ENCODE data around the gene HOXA2. TPM values are rescaled to one million over a fixed set of nuclear protein-coding genes. Genes with fewer than 3 reads are reported as not detected.

HOXA2 gene
- total RNA-seq, 1 donor from 2014 or later = not detected

DNA sequence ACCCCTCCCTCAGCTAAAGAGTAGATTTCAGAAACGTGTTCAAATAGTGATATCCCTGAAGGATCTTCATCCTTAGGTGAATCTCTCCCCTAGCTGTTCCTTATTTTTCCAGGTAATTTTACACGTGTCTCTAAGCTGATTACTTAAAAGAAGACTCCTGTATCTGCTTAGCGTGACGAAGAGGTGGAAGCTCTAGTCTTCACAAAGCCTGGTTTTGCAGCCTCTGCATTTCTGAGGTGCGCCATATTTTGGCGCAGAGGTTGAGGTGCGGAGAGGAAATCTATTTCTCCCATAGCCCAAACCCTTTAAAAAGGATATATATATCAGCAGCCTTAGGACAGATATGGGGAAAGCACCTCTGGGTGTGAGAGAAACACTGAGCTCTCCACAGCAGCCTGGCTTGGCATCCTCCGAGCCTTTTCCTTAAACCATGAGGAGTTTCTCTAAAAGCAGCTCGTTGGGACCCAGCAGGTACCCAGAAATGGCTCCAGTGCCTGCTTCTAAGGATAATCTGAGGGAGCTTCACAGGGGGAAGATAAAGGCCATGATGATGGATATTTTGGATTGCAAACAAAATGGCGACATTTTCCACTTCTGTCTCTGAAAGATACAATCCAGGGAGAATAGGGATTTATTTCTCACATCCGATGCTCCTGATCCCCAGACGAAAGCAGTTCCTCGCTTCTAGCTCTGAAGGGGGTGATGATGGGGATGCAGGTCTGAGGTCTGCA is 3.0 kb upstream of the HOXA2 start:
- no peak for DNase-seq
- intact Hi-C loops (cut with micrococcal nuclease) = no loop called here
- H3K36me3 Mint-ChIP-seq (ENCODE audit: low read depth) = peaks cover 2% of the 10 kb centered on the region
- H3K4me3 Mint-ChIP-seq = no peak overlapping the region
- H3K4me1 Mint-ChIP-seq = peaks cover 4% of the 10 kb centered on the region
- H3K27me3 Mint-ChIP-seq = peaks cover 53% of the 10 kb centered on the region
- H3K9me3 Mint-ChIP-seq = no peaks in the 10 kb centered on the region
- no peak overlapping the region for H3K27ac Mint-ChIP-seq

- DNase-seq = no peak
- Mint-ChIP-seq H3K27ac (no peak overlapping the region), H3K4me1 (peaks cover 4% of the 10 kb centered on the region), H3K27me3 (peaks cover 62% of the 10 kb centered on the region), H3K4me3 (no peak overlapping the region), H3K36me3 (ENCODE audit: low read depth) (peaks cover 4% of the 10 kb centered on the region), H3K9me3 (no peaks in the 10 kb centered on the region)
- intact Hi-C loops (cut with micrococcal nuclease) = no loop called here
These were observed 2.0 kb upstream of the HOXA2 start for GRCh38 chr7:27104341-27105058.

- Mint-ChIP-seq H3K9me3 (no peaks in the 10 kb centered on the region), H3K27ac (no peak overlapping the region), H3K4me3 (no peak overlapping the region), H3K36me3 (ENCODE audit: low read depth) (peaks cover 6% of the 10 kb centered on the region), H3K27me3 (peaks cover 71% of the 10 kb centered on the region), H3K4me1 (peaks cover 4% of the 10 kb centered on the region)
- intact Hi-C loops (cut with micrococcal nuclease) = no loop called here
- no peak for DNase-seq
These were observed 1.2 kb upstream of the HOXA2 start for GRCh38 chr7:27103489-27104226.

DNA sequence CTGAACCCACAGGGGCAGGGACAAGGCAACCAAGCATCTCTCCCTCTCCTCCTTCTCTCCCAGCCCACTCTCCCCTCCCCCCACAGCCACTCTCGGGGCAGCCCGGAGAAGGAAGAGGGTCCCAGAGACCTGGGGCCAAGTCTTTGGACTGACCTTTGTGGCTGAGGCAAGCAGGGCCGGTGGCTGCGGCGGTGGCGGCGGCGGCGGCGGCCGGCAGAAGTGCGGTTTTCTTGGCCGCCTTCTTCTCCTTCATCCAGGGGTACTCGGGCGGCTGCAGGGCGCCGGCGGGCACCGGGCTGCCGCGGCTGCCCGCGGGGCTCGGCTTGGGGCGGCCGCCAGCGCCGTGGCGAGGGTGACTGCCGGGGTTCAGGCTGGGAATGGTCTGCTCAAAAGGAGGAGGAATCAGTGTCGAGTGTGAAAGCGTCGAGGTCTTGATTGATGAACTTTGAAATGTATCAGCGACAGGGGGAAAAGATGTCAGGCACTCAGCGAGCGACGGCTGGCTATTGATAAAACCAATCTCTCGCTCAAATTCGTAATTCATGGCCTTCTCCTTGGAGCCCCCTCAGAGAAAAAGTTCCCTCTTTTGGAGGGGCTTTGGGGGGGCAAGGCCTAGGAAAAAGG is 414 bp downstream of the HOXA2 start:
- H3K27me3 Mint-ChIP-seq = peaks cover 85% of the 10 kb centered on the region
- intact Hi-C loops (cut with micrococcal nuclease) = no loop called here
- H3K4me3 Mint-ChIP-seq = no peak overlapping the region
- no peak overlapping the region for H3K27ac Mint-ChIP-seq
- H3K36me3 Mint-ChIP-seq (ENCODE audit: low read depth) = peaks cover 10% of the 10 kb centered on the region
- H3K9me3 Mint-ChIP-seq = peaks cover 3% of the 10 kb centered on the region
- DNase-seq = no peak
- H3K4me1 Mint-ChIP-seq = peaks cover 12% of the 10 kb centered on the region

- DNase-seq = no peak
- peaks cover 4% of the 10 kb centered on the region for H3K9me3 Mint-ChIP-seq
- no peak overlapping the region for H3K4me3 Mint-ChIP-seq
- intact Hi-C loops (cut with micrococcal nuclease) = no loop called here
- peaks cover 89% of the 10 kb centered on the region for H3K27me3 Mint-ChIP-seq
- H3K27ac Mint-ChIP-seq = no peak overlapping the region
- peaks cover 13% of the 10 kb centered on the region for H3K4me1 Mint-ChIP-seq
- peaks cover 10% of the 10 kb centered on the region for H3K36me3 Mint-ChIP-seq (ENCODE audit: low read depth)
These were observed 1.1 kb downstream of the HOXA2 start for GRCh38 chr7:27101171-27101956.

DNA sequence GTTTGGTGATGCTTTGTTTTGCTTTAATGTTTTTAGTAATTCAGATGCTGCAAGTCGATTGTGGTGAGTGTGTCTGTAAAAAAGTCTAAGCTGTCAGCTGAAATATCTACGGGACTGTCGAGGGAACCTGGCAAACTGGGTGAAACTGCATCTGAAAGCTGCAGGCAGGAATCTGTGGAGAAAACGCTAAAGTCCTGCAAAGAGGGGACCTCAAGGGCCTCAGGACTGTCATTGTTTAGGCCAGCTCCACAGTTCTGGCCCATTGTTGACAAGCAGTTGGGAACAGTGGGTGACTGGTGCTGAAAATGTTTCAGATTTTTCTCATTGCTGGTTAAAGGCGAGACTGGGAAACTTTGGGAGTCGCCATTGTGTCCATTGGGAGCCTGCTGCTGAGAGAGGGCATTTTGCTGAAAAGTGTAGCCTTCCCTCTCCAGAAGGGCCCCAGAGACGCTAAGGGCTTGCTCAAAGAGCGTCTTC is 1.8 kb downstream of the HOXA2 start:
- peaks cover 14% of the 10 kb centered on the region for H3K4me1 Mint-ChIP-seq
- no peak overlapping the region for H3K27ac Mint-ChIP-seq
- no peak for DNase-seq
- intact Hi-C loops (cut with micrococcal nuclease) = no loop called here
- H3K4me3 Mint-ChIP-seq = no peak overlapping the region
- peaks cover 85% of the 10 kb centered on the region for H3K27me3 Mint-ChIP-seq
- H3K36me3 Mint-ChIP-seq (ENCODE audit: low read depth) = peaks cover 10% of the 10 kb centered on the region
- H3K9me3 Mint-ChIP-seq = peaks cover 4% of the 10 kb centered on the region

- Mint-ChIP-seq H3K4me1 (peaks cover 21% of the 10 kb centered on the region), H3K36me3 (ENCODE audit: low read depth) (peaks cover 10% of the 10 kb centered on the region), H3K9me3 (peaks cover 4% of the 10 kb centered on the region), H3K27me3 (peaks cover 87% of the 10 kb centered on the region), H3K27ac (no peak overlapping the region), H3K4me3 (no peak overlapping the region)
- DNase-seq = no peak
- intact Hi-C loops (cut with micrococcal nuclease) = loop anchor here (5.0 kb wide), 3 partner anchors 33 to 237 kb away; partner anchors contain the start of genes EVX1, HOXA4 and SKAP2
These were observed 2.8 kb downstream of the HOXA2 start for GRCh38 chr7:27099453-27100370.

DNA sequence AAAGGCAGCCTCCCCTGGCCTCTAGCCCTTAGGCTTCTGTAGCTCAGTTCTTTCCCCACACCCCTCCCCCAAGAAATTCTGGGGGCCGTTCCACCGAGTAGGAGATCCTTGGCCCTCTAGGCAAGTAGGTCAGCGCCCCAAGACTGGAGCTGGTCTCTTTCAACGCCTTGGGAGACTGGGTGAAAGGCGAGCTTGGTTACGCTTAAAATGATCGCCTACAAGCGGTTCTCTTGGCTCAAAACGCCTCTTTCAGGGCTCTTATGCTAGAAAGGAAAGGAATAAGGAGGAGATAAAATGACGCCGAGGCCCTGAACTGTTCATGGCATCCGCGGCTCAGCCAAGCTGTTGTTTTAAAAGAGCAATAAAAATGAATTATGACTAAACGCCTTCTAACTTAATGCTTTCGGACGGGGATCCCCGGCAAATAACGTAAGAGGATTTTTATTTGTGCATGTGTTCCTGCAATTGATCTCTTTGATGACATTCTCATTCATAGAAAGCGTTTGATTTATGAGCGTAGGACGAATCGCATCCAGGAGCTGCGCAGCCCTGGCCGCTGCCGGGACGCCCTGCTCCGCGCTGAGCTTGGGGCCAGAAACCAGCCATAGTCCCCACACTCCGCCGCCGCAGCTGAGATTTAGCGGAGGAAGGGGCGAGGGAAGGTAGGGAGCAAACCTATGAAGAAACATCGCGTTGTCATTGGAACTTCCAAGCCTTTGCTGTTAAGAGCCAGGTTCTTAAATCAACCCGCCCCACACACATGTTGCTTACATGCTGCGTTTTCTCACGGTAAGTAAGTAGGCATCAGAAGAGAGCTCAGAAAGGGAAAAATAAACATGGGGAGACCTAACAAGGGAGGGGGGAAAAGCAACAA is 3.7 kb downstream of the HOXA2 start:
- Mint-ChIP-seq H3K4me1 (peaks cover 21% of the 10 kb centered on the region), H3K36me3 (ENCODE audit: low read depth) (peaks cover 10% of the 10 kb centered on the region), H3K4me3 (no peak overlapping the region), H3K27me3 (peaks cover 88% of the 10 kb centered on the region), H3K27ac (no peak overlapping the region), H3K9me3 (peaks cover 7% of the 10 kb centered on the region)
- DNase-seq = no peak
- intact Hi-C loops (cut with micrococcal nuclease) = loop anchor here (5.0 kb wide), 3 partner anchors 33 to 237 kb away; partner anchors contain the start of genes EVX1, HOXA4 and SKAP2

GRCh38 chr7:27097686-27098577 is 4.6 kb downstream of the HOXA2 start:
- DNase-seq = no peak
- Mint-ChIP-seq H3K36me3 (ENCODE audit: low read depth) (peaks cover 10% of the 10 kb centered on the region), H3K27me3 (peaks cover 88% of the 10 kb centered on the region), H3K27ac (no peak overlapping the region), H3K9me3 (peaks cover 7% of the 10 kb centered on the region), H3K4me3 (peak overlapping the region; percentile 85), H3K4me1 (peaks cover 20% of the 10 kb centered on the region)
- intact Hi-C loops (cut with micrococcal nuclease) = loop anchor here (2.0 to 5.0 kb wide), 6 partner anchors 34 to 1237 kb away; partner anchors contain the start of genes EVX1, HOXA4 and SKAP2

DNA sequence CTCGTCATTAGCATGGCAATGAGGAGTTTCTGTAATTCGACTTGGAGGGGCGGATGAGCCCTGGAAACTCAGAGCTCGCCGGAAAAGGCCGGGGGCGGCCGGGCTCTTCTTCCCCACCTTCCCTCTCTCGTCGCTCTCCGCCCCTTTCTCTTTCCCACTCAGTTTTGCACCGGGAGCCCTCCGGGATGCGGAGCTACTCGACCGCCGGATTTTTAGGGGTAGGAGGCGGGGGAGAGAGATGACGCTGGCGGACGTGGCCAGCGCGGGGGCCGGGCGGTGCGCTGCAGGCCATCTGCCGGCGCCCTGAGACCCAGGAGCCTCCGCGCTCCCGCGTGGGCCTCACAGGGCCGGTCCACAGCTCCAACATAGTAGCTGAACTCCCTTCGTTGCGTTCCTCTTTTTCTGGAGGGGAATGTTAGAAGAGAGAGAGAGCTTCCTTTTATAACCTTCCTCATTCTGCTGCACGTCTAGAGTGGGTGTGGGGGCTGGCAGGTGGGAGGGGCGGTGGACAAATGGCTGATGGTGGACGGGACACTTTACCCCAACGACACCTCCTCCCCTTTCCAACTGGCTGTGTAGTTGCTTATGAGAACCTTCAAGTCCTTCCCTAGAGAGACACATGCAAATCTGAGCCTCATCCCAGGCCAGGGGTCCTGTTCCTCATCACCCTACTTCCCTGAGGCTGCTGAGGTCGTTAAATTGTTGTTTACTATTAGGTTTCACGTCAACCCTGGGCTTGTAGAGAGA is 5.5 kb downstream of the HOXA2 start:
- Mint-ChIP-seq H3K36me3 (ENCODE audit: low read depth) (peaks cover 12% of the 10 kb centered on the region), H3K9me3 (peaks cover 7% of the 10 kb centered on the region), H3K27ac (no peak overlapping the region), H3K4me3 (peak overlapping the region; percentile 85), H3K27me3 (peaks cover 90% of the 10 kb centered on the region), H3K4me1 (peaks cover 17% of the 10 kb centered on the region)
- intact Hi-C loops (cut with micrococcal nuclease) = loop anchor here (2.0 to 5.0 kb wide), 6 partner anchors 35 to 1236 kb away; partner anchors contain the start of genes EVX1, HOXA4 and SKAP2
- peak; percentile 61 for DNase-seq
